Measurements from ENCODE around the gene DNMBP.

The DNMBP gene, protein sequence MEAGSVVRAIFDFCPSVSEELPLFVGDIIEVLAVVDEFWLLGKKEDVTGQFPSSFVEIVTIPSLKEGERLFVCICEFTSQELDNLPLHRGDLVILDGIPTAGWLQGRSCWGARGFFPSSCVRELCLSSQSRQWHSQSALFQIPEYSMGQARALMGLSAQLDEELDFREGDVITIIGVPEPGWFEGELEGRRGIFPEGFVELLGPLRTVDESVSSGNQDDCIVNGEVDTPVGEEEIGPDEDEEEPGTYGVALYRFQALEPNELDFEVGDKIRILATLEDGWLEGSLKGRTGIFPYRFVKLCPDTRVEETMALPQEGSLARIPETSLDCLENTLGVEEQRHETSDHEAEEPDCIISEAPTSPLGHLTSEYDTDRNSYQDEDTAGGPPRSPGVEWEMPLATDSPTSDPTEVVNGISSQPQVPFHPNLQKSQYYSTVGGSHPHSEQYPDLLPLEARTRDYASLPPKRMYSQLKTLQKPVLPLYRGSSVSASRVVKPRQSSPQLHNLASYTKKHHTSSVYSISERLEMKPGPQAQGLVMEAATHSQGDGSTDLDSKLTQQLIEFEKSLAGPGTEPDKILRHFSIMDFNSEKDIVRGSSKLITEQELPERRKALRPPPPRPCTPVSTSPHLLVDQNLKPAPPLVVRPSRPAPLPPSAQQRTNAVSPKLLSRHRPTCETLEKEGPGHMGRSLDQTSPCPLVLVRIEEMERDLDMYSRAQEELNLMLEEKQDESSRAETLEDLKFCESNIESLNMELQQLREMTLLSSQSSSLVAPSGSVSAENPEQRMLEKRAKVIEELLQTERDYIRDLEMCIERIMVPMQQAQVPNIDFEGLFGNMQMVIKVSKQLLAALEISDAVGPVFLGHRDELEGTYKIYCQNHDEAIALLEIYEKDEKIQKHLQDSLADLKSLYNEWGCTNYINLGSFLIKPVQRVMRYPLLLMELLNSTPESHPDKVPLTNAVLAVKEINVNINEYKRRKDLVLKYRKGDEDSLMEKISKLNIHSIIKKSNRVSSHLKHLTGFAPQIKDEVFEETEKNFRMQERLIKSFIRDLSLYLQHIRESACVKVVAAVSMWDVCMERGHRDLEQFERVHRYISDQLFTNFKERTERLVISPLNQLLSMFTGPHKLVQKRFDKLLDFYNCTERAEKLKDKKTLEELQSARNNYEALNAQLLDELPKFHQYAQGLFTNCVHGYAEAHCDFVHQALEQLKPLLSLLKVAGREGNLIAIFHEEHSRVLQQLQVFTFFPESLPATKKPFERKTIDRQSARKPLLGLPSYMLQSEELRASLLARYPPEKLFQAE (N-terminal part only)

GRCh38 chr10:100009793-100010676, at the start of gene DNMBP:
Gene DNMBP, minus strand, starts transcription at chr10:100009947. Its CDS starts 37,823 bp downstream, at chr10:99972124.
- peak; percentile 78 to 80 for DNase-seq

DNA sequence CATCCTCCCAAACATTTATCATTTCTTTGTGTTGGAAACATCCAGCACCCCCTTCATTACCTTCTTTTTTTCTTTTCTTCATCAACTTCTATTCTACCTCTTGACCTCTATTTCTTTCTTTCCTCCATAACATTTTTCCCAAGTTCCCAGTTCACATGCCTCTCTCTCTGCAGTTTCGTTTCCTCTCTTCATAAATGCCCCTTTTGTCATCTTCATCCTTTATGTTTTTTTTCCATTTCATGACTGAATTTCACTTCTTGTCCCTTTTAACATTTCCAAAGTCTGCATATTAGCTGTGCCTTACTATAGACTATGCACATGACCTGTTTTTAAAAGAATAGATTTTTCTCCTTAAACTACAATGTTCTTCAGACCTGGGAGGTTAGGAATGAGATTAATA, 48.2 kb upstream of the DNMBP start:
- no peak for DNase-seq

DNA sequence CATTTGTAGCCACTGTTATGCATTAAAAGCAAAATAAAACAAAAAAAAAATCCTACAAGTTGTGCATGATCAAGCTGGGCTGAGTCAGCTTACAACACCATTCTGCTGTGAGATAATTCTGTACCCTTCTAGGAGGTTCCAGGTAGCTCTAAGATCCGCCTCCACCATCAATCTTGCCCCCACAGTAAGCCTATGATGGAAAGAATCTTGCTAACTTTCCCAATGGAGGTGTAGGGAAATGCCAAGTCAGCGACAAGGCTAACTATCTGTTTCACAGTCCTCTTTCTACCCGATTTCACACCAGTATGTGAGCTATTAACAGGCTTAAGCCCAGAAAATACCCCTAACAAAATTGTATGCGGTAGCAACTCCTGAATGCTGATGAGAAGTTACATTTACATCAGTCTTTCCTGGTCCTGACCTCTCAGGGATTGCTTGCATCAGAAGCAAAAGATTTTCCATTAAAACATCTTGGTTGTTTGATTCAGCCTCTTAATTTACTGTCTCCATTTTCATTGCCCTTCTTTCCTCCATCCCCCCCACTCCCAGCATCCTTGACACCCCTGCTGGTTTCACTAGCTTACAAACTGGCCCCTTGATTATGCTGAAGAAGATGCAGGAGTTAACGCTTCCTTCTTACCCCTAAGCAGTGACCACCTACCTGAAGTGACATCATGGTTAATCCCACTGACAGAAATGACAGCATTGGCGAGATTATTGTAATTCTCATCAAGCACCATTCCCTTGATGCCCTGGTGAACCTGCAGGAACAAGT, 44.1 kb upstream of the DNMBP start:
- no peak for DNase-seq

- DNase-seq, result peak; percentile 65 to 73
Observed at GRCh38 chr10:100046021-100046486, 36.3 kb upstream of the DNMBP start.

GRCh38 chr10:100045592-100045991, 35.8 kb upstream of the DNMBP start:
- DNase-seq, result no peak

DNA sequence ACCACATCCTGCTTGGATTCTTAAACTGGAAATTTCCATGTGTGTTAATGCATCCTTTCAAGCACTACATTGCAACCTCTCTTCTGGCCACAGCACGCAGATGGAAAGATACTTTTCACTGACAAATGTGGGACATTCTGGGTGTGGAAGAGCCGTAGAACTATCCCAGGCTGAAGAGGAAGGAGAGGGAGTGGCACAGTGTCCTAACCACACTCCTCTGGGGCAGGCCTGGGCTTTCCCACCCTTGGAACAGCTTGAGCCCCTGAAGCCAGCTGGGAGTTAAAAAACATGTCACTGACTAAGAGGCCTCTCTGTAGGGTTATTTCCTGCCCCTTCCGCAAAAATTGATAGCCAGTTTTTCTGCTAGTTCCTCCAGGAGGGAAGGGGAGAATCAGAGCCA, 34.0 kb upstream of the DNMBP start:
- DNase-seq, result no peak

GRCh38 chr10:100043344-100043743, 33.6 kb upstream of the DNMBP start:
- DNase-seq, result no peak

GRCh38 chr10:100041306-100042002, 31.7 kb upstream of the DNMBP start:
- no peak for DNase-seq

- DNase-seq, result no peak
Observed at GRCh38 chr10:100038561-100039071, 28.9 kb upstream of the DNMBP start.

DNA sequence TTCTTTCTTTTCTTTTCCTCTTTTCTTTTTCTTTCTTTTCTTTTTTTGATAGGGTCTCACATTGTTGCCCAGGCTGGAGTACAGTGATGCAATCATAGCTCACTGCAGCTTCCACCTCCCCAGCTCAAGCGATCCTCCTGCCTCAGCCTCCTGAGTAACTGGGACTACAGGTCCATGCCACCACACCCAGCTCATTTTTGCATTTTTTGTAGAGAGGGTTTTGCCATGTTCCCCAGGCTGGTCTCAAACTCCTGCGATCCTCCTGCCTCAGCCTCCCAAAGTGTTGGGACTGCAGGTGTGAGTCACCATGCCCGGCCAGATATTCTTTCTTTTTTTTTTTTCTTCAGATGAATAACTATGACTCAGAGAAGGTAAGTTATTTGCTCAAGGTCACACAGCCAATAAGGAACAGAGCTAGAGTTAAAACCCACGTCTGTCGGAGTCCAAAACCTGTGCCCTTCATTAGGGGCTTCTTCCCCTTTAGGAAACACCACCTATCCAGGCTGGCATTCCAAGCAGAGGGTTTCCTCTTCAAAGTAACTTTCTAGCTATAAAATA, 28.1 kb upstream of the DNMBP start:
- no peak for DNase-seq

DNA sequence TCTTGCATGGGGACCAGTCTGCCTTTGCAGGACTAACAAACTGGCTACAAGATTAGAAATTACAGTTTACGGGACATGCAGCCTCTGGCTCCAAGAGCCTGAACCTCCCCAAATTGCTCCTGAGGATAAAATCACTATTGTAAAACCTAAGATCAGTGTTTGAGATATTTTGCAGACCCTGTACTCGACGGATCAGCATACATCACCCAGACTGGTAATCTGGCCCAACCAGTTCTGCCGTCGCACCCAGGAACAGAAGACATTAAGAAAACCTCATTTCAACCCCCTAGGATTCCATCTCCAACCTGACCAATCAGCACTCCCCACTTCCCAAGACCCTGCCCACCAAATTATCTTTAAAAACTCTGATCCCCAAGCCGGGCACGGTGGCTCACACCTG, 27.1 kb upstream of the DNMBP start:
- no peak for DNase-seq

GRCh38 chr10:100033766-100034418, 24.1 kb upstream of the DNMBP start:
- DNase-seq, result no peak

GRCh38 chr10:100027416-100027815, 17.7 kb upstream of the DNMBP start:
- DNase-seq, result no peak

- no peak for DNase-seq
Observed at GRCh38 chr10:100025576-100025975, 15.8 kb upstream of the DNMBP start.

DNA sequence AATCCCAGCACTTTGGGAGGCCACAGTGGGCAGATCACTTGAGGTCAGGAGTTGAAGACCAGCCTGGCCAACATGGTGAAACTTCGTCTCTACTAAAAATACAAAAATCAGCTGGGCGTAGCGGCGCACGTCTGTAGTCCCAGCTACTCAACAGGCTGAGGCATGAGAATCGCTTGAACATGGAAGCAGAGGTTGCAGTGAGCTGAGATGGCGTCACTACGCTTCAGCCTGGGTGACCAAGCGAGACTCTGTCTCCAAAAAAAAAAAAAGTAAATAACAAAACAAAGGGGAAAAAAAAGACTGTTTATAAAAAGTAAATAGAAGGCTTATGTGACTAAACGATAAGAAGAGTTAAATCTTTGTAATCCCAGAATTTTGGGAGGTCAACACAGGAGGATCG, 15.0 kb upstream of the DNMBP start:
- DNase-seq, result no peak

- no peak for DNase-seq
Observed at GRCh38 chr10:100022403-100022802, 12.7 kb upstream of the DNMBP start.

GRCh38 chr10:100021322-100021721, 11.6 kb upstream of the DNMBP start:
- no peak for DNase-seq

DNA sequence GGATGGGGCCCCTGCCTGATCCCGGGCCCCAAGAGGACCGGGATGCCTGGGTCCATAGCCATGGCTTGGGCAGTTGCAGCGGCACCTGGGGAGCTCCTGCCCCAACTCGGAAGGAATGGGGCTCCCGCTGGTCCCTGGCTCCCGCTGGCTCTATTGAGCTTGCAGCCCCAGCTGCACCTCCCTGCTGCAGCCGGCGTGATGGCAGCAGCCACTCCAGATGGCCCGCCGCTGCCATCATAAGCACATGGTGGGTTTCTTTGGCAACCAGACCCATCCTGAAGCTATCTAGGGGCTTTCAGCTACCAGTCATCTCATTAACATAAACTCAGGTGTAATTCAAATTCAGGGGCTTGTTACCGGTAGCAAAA, 11.1 kb upstream of the DNMBP start:
- no peak for DNase-seq

- DNase-seq, result no peak
Observed at GRCh38 chr10:100020142-100020885, 10.6 kb upstream of the DNMBP start.

Measured in CD4-positive, alpha-beta T cell treated with Interleukin-4 for 1 hour (primary cell).